Stimulated activated memory B cell treated with anti-CD40 and anti-IgM and Interleukin-4, amounts not matched to agents 10 μg/mL and 1 μg/mL and 100 μg/mL, for 72 hours (primary cell): ENCODE results near the gene BRMS1.
A peak's percentile ranks its signal among the peaks of the same experiment; 100 is the strongest.
"Not testable (repeated sequence)": the region's sequence is repeated elsewhere in the genome, so short reads cannot be mapped to it uniquely, and the experiment has no call there.

Experiments used
- ATAC-seq: fragments of 150-1000 bp; cut with Tn5 transposase; 2 replicates; pipeline ENCODE4 v1.10.0; 2021
- H3K27ac Mint-ChIP-seq: one replicate; pipeline ENCODE4 v1.8.0; 2022; ENCODE audit warnings: mild to moderate bottlenecking, mixed read lengths
- H3K27me3 Mint-ChIP-seq: one replicate; pipeline ENCODE4 v1.8.0; 2022; ENCODE audit warnings: mixed read lengths
- H3K36me3 Mint-ChIP-seq: one replicate; pipeline ENCODE4 v1.8.0; 2022; ENCODE audit warnings: mixed read lengths
- H3K4me1 Mint-ChIP-seq: one replicate; pipeline ENCODE4 v1.8.0; 2022; ENCODE audit warnings: mixed read lengths
- H3K4me3 Mint-ChIP-seq: one replicate; pipeline ENCODE4 v1.8.0; 2022; ENCODE audit warnings: mild to moderate bottlenecking, moderate library complexity, mixed read lengths
- H3K9me3 Mint-ChIP-seq: one replicate; pipeline ENCODE4 v1.8.0; 2022; ENCODE audit warnings: mixed read lengths

The BRMS1 gene

GRCh38 chr11:66324664-66325063, 20.2 kb downstream of the BRMS1 start:
- no peaks in the 10 kb centered on the region for H3K9me3 Mint-ChIP-seq
- H3K27me3 Mint-ChIP-seq = no peaks in the 10 kb centered on the region
- H3K4me3 Mint-ChIP-seq = no peak overlapping the region
- no peak for ATAC-seq
- H3K36me3 Mint-ChIP-seq = no peaks in the 10 kb centered on the region
- H3K4me1 Mint-ChIP-seq = peaks cover 25% of the 10 kb centered on the region
- H3K27ac Mint-ChIP-seq = no peak overlapping the region

GRCh38 chr11:66323684-66324083, 21.2 kb downstream of the BRMS1 start:
- Mint-ChIP-seq H3K27me3 (no peaks in the 10 kb centered on the region), H3K36me3 (no peaks in the 10 kb centered on the region), H3K4me3 (no peak overlapping the region), H3K4me1 (peaks cover 31% of the 10 kb centered on the region), H3K27ac (no peak overlapping the region), H3K9me3 (no peaks in the 10 kb centered on the region)
- ATAC-seq = no peak

GRCh38 chr11:66322732-66323427, 22.0 kb downstream of the BRMS1 start:
- Mint-ChIP-seq H3K36me3 (no peaks in the 10 kb centered on the region), H3K27ac (no peak overlapping the region), H3K27me3 (no peaks in the 10 kb centered on the region), H3K9me3 (no peaks in the 10 kb centered on the region), H3K4me1 (peaks cover 31% of the 10 kb centered on the region), H3K4me3 (no peak overlapping the region)
- no peak for ATAC-seq

- Mint-ChIP-seq H3K27me3 (no peaks in the 10 kb centered on the region), H3K27ac (no peak overlapping the region), H3K4me1 (peaks cover 32% of the 10 kb centered on the region), H3K36me3 (no peaks in the 10 kb centered on the region), H3K9me3 (no peaks in the 10 kb centered on the region), H3K4me3 (no peak overlapping the region)
- no peak for ATAC-seq
Measured at GRCh38 chr11:66321606-66322005, 23.3 kb downstream of the BRMS1 start.

- not testable (repeated sequence) for ATAC-seq, H3K36me3 Mint-ChIP-seq, H3K9me3 Mint-ChIP-seq, H3K27ac Mint-ChIP-seq, H3K27me3 Mint-ChIP-seq, H3K4me3 Mint-ChIP-seq
- H3K4me1 Mint-ChIP-seq = peaks cover 27% of the 10 kb centered on the region
Measured at GRCh38 chr11:66320748-66321147, 24.2 kb downstream of the BRMS1 start.

GRCh38 chr11:66320289-66320688, 24.6 kb downstream of the BRMS1 start:
- ATAC-seq, H3K9me3 Mint-ChIP-seq, H3K36me3 Mint-ChIP-seq, H3K4me3 Mint-ChIP-seq, H3K27me3 Mint-ChIP-seq, H3K27ac Mint-ChIP-seq: not testable (repeated sequence)
- peaks cover 29% of the 10 kb centered on the region for H3K4me1 Mint-ChIP-seq

- H3K27me3 Mint-ChIP-seq = no peaks in the 10 kb centered on the region
- no peaks in the 10 kb centered on the region for H3K36me3 Mint-ChIP-seq
- no peak overlapping the region for H3K4me3 Mint-ChIP-seq
- ATAC-seq = no peak
- H3K27ac Mint-ChIP-seq = peak overlapping the region; percentile 83
- H3K4me1 Mint-ChIP-seq = peaks cover 38% of the 10 kb centered on the region
- no peaks in the 10 kb centered on the region for H3K9me3 Mint-ChIP-seq
Measured at GRCh38 chr11:66318600-66318970, 26.3 kb downstream of the BRMS1 start.

GRCh38 chr11:66317723-66318599, 26.9 kb downstream of the BRMS1 start:
- Mint-ChIP-seq H3K9me3 (no peaks in the 10 kb centered on the region), H3K4me1 (peaks cover 39% of the 10 kb centered on the region), H3K27ac (peak overlapping the region; percentile 83), H3K4me3 (peak overlapping the region; percentile 48), H3K27me3 (no peaks in the 10 kb centered on the region), H3K36me3 (no peaks in the 10 kb centered on the region)
- ATAC-seq = peak; percentile 67

GRCh38 chr11:66317322-66317722, 27.6 kb downstream of the BRMS1 start:
- peak overlapping the region; percentile 83 for H3K27ac Mint-ChIP-seq
- H3K4me1 Mint-ChIP-seq = peaks cover 39% of the 10 kb centered on the region
- no peak for ATAC-seq
- peak overlapping the region; percentile 48 for H3K4me3 Mint-ChIP-seq
- no peaks in the 10 kb centered on the region for H3K9me3 Mint-ChIP-seq
- no peaks in the 10 kb centered on the region for H3K36me3 Mint-ChIP-seq
- H3K27me3 Mint-ChIP-seq = no peaks in the 10 kb centered on the region

GRCh38 chr11:66316849-66317251, 28.1 kb downstream of the BRMS1 start, which contains the start of gene CD248:
Gene CD248, minus strand, starts transcription at chr11:66317044. Its CDS starts 17 bp downstream, at chr11:66317027.
- Mint-ChIP-seq H3K27me3 (no peaks in the 10 kb centered on the region), H3K4me3 (peak within 1 kb of the TSS; percentile 48), H3K27ac (peak within 1 kb of the TSS; percentile 83), H3K9me3 (no peaks in the 10 kb centered on the region), H3K4me1 (peaks cover 41% of the 10 kb centered on the region), H3K36me3 (no peaks in the 10 kb centered on the region)
- no peak for ATAC-seq

GRCh38 chr11:66315921-66316811, 28.7 kb downstream of the BRMS1 start:
- Mint-ChIP-seq H3K4me1 (peaks cover 45% of the 10 kb centered on the region), H3K4me3 (no peak overlapping the region), H3K9me3 (no peaks in the 10 kb centered on the region), H3K27ac (no peak overlapping the region), H3K36me3 (no peaks in the 10 kb centered on the region), H3K27me3 (no peaks in the 10 kb centered on the region)
- no peak for ATAC-seq

GRCh38 chr11:66315498-66315885, 29.4 kb downstream of the BRMS1 start:
- Mint-ChIP-seq H3K27me3 (no peaks in the 10 kb centered on the region), H3K36me3 (no peaks in the 10 kb centered on the region), H3K27ac (peak overlapping the region; percentile 52), H3K4me1 (peaks cover 45% of the 10 kb centered on the region), H3K9me3 (no peaks in the 10 kb centered on the region), H3K4me3 (no peak overlapping the region)
- ATAC-seq = no peak

- H3K4me3 Mint-ChIP-seq = no peak overlapping the region
- peak overlapping the region; percentile 84 for H3K27ac Mint-ChIP-seq
- peaks cover 45% of the 10 kb centered on the region for H3K4me1 Mint-ChIP-seq
- ATAC-seq = no peak
- no peaks in the 10 kb centered on the region for H3K27me3 Mint-ChIP-seq
- H3K9me3 Mint-ChIP-seq = no peaks in the 10 kb centered on the region
- no peaks in the 10 kb centered on the region for H3K36me3 Mint-ChIP-seq
Measured at GRCh38 chr11:66314561-66315497, 30.1 kb downstream of the BRMS1 start.

- Mint-ChIP-seq H3K4me1 (peaks cover 40% of the 10 kb centered on the region), H3K27me3 (no peaks in the 10 kb centered on the region), H3K4me3 (peak overlapping the region; percentile 60), H3K36me3 (no peaks in the 10 kb centered on the region), H3K27ac (peak overlapping the region; percentile 84), H3K9me3 (no peaks in the 10 kb centered on the region)
- no peak for ATAC-seq
Measured at GRCh38 chr11:66314186-66314501, 30.8 kb downstream of the BRMS1 start.
